CD4-positive, alpha-beta T cell treated with Interleukin-1 beta for 1 hour (primary cell): Measurements from ENCODE around the gene RPL13.
"Not testable (repeated sequence)": the region's sequence is repeated elsewhere in the genome, so short reads cannot be mapped to it uniquely, and the experiment has no call there.

ENCODE experiments used
- DNase-seq, 2 donors: peaks; one replicate each; pipeline ENCODE4 v3.0.0-alpha.2; 2020 to 2022

RPL13 gene

DNA sequence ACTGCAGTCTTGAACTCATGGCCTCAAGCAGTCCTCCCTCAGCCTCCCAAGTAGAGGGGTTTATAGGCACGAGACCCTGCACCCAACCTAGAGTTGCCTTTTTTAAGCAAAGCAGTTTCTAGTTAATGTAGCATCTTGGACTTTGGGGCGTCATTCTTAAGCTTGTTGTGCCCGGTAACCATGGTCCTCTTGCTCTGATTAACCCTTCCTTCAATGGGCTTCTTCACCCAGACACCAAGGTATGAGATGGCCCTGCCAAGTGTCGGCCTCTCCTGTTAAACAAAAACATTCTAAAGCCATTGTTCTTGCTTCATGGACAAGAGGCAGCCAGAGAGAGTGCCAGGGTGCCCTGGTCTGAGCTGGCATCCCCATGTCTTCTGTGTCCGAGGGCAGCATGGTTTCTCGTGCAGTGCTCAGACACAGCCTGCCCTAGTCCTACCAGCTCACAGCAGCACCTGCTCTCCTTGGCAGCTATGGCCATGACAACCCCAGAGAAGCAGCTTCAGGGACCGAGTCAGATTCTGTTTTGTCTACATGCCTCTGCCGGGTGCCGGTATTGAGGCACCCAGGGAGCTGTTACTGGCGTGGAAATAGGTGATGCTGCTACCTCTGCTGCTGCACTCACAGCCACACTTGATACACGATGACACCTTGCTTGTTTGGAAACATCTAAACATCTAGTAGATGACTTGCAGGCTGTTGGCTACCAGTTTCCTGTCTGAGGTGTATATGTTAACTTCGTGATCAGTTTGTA lies 3.3 kb downstream of the RPL13 start:
- DNase-seq, result no peak

- no peak for DNase-seq
Observed at GRCh38 chr16:89564476-89565255, 4.2 kb downstream of the RPL13 start.

GRCh38 chr16:89565256-89565505 lies 4.7 kb downstream of the RPL13 start:
- no peak for DNase-seq

- DNase-seq, result peak; percentile 27 to 47
Observed at GRCh38 chr16:89565506-89566372, 5.3 kb downstream of the RPL13 start.

DNA sequence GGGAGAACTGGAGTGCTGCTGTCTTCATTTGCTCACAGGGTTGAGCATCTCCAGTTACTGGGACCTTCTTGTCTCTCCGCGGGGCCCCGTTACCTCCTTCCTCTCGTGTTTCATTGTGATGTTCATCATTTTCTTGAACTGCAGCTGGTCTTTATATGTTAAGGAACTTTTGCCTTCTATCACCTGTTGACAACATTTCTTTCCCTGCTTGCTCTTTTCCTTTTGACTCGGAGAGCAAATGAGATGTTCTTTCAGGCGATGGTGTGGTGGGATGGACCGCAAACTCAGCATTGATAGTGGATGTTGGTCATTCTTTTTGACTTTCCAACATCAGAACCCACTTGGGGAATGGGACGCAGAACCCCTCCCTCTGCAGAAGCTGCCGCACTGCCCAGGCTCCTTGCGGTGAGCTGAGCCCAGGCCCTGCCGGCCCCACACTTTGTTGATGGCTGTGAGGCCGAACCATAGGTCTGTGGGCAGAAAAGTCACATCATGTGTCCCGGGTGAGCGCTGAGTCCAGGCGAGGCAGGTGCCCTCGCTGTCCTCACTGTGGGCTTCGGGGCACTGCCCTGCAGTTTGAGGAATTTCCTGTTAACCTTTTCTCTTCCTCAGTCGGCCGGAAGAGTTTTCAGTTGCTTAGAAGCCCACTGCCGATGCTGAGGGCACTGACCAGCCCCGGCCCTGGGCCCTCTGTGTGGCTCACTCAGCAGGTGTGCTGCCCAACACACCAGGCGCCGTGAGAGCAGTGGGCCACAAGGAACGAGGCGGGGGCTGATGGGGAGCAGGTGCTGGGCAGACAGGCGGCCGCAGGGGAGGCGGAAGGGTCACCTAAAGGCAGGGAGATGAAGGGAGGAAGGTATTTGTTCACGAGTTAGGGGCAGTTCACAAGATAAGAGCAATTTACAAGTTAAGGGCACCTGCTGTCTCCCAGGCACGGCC lies 7.4 kb downstream of the RPL13 start:
- DNase-seq, result no peak

DNA sequence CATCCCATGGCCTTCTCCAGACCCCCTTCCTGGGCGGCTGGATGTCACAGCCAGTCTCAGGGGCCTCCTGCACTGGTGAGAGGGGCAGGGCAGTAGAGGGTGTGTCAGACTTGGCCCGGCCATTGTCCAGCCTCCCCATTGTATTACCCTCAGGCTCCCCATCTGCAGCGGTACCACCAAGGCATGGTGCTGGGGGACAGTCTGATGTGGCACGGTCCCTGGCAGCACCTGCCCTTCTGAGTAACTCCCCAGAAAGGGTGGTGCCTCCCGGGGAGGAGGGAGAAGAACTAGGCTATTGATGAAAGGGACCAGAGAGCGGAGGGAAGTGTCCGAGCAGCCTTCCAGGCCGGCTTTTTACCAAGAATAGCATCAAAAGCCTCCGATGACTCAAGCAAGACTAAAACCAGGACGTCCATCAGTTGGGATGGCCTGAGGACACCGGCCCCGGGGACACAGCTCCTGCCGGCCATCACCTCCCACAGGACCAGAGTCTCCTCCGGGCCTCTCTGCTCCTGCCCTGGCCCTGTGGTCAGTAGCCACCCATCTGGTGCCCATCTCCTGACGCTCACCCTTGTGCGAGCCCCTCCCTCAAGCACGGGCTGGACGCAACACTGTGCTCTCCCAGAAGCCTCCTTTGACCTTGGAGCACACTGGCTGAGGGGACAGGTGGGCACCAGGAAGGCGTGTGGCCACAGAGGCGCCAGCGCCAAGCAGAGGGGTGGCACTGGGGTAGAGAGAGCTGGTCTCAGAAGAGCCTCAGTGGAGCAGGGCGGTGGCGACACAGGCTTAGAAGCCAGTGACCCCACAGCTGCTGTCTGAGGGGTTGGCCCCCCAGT lies 9.2 kb downstream of the RPL13 start:
- DNase-seq, result no peak

GRCh38 chr16:89570342-89570923 lies 10.0 kb downstream of the RPL13 start:
- no peak for DNase-seq

- not testable (repeated sequence) for DNase-seq
Observed at GRCh38 chr16:89570983-89571598, 10.6 kb downstream of the RPL13 start.

DNA sequence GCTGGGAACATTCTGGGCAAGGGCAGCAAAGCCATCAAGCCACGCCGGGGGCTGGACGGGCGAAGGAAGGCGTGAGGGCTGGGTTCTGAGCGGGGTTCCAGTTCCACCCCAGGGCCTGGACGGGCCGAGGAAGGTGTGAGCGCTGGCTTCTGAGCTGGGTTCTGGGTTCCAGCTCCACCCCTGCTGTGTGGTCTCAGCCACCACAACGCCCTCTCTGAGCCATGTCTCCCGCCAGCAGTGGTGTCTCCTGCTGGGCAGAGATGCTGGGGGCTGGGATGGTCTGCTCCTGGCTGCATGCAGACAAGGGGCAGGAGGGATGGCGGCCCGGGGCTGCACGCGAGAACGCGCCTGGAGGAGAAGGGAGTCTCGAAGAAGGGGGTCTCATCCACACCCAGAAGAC lies 11.2 kb downstream of the RPL13 start:
- no peak for DNase-seq

DNA sequence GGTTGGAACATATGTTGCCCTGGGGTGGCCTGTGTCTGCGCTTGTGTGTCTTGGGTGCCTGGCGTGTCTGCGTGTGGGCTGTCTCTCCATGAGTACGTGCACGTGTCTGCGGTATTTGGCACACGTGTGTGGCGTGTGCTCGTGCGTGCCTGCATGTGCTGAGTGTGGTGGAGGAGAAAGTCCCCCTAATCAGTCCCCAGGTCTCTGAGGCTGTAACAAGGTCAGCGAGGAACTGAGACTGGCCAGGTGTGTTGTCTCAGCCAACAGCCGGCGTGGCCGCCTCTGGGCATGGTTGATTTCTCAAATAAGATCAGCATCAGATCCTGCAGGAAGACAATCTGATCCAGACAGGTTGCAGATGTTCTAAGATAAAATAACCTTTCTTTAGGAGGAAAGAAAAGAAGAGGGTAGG lies 11.6 kb downstream of the RPL13 start:
- no peak for DNase-seq

DNA sequence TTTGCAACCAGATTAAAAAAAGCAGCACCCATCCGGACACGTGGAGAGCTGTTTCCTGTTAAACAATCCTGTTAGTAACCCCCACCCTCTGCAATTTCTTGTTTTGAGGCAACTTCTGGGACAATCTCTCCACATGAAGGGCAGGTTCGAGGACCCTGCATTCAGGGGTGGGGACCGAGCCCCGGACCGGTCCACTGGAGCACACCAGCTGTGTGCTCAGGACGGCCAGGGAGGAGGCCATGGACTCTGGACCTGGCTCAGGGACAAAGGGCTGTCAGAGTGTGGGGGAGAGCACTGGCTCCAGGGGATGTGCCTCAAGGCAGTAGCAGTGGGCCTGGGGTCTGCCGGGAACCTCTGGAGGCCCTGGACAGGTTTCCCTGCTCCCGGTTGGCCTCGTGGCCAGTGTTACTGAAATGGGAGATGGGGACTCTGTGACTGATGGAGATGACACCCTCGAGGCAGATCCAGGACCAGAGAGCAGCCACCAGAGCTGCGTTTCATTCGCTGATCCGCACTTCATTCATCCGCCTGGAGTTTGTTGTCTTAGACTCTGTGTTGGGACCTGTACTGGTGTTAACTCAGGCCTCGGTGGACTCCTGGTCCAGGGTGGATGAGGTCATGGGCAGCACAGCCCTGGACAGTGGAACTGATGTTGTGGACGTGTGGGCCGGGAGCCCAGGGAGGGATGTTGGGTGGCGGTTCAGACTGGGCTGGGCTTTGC lies 12.2 kb downstream of the RPL13 start:
- DNase-seq, result no peak

DNA sequence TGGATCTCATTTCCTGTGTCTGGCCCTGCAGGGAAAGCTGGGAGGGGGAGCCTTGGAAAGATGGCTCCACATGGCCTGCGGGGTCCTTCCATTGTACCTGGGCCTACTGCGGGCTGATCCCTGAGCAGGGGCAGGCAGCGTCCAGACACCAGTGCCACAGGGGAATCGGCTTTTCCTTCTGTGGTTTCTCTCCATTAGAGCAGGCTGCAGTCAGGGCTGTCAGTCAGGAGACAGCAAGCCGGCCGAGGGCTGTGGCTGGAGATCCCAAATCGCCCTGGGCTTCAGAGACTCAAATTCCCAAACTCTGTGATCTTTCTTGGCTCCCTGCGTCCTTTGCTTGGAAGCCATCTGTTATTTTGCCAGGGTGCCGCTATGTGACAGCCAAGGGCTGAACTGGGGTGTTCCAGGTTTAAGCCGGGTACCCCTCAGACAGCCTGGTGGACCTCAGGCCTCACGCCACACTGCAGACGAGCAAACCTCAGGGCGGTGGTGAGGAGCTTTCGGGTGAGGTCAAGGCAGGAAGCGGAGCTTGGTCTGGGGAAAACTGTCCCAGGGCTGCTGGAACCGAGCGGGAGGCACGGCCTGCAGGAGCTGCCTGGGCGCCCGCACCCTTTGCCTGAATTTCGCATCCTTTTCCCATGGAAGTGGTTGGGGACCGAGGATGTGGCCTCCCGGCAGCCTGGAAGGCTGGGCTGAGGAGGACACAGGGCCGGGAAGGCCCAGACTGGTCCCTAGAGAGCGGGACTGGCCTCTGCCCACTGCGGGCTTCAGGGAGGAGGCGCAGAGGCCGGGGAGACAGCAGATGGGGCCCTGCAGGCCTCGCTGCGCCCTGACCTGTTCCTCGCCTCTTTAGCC lies 13.6 kb downstream of the RPL13 start:
- no peak for DNase-seq

- peak; percentile 49 to 56 for DNase-seq
Observed at GRCh38 chr16:89574681-89575246, 14.3 kb downstream of the RPL13 start.

DNA sequence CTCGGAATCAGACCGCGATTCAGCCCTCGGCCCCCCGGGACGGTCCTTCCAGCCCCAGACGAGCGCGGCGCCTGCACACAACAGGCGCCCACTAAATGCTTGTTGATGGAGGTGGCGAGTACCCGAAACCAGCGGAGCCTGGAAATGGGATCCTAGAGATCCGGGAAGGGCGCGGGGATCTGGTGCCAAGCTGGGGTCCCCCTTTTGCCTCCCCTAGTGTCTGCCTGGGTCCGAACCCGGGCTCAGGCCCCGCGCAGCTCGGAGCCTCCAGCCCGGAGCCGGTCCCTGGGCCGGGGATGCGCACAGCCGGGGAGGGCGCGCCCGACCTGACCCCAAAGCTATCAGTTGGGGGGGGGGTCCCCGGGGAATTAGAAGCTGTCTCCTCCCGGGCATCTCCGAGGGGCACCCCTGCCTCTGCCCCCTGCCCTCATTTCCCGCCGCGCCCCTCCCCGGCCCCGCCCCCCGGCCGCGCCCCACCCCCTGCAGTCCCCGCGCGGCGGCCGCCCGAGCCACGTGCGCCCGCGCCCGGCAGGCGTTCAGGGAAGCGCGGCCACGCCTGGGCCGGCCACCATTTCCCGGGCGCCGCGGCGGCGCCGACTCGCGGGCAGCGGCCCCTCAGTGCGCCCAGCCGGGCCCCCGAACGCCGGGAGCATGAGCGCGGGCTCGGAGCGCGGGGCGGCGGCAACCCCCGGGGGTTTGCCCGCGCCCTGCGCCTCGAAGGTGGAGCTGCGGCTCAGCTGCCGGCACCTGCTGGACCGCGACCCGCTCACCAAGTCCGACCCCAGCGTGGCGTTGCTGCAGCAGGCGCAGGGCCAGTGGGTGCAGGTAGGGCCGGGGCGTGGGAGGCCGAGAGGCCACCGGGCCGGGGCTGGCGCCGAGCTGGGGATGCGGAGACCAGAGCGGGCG lies 15.0 kb downstream of the RPL13 start, which contains the start of gene CPNE7:
Gene CPNE7, plus strand, starts transcription at position 512 of the 906 bp plus-strand sequence. Its CDS starts 140 bp downstream, at position 652.
- DNase-seq, result no peak

- DNase-seq, result no peak
Observed at GRCh38 chr16:89576153-89577054, 15.9 kb downstream of the RPL13 start.

DNA sequence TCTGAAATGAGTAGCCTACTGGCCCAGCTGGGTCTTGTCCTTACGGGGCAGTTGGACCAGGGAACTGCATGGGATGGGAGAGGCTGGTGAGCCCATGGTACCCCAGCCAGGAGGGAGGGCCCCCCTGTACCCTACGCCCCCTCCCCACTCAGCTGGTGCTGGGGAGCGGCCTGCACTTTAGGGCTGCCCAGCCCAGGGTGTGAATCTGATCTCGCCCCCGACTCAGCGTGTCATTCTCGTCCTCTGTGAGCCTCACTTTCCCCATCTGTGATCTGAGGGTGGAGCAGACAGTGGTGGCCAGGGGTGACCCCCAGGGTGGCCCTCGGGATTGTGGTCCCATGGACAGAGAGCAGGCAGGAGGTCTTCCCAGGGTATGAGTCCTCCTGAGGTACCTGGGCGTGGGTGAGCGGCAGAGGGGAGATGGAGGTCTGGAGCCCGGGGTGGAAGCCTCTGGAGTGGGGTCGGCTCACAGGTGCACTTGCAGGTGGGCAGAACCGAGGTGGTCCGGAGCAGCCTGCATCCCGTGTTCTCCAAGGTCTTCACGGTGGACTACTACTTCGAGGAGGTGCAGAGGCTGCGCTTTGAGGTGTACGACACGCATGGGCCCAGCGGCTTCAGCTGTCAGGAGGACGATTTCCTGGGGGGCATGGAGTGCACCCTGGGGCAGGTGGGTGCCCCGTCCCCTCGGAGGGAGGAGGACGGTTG lies 16.7 kb downstream of the RPL13 start:
- DNase-seq, result no peak
